KMS-11 (cell line): ENCODE measurements around the gene CTSA.

Source experiments
- H2AFZ ChIP-seq: fragments of 200-600 bp; sonication (generic); 2 replicates; pipeline ENCODE4 v1.6.1; 2016; ENCODE audit warnings: antibody characterized with exemption, mixed run types, low read depth
- H3K27ac ChIP-seq: fragments of 200-600 bp; sonication (generic); 2 replicates; pipeline ENCODE4 v1.6.1; 2016; ENCODE audit warnings: mild to moderate bottlenecking, mixed run types
- H3K27me3 ChIP-seq: fragments of 200-600 bp; sonication (generic); 2 replicates; pipeline ENCODE4 v1.6.1; 2017; ENCODE audit warnings: mild to moderate bottlenecking, low read depth, mixed run types, moderate library complexity; ENCODE audit not compliant: insufficient read depth
- H3K36me3 ChIP-seq: fragments of 200-600 bp; sonication (generic); 2 replicates; pipeline ENCODE4 v1.6.1; 2017; ENCODE audit warnings: mild to moderate bottlenecking, mixed run types; ENCODE audit not compliant: insufficient read depth
- H3K4me1 ChIP-seq: fragments of 200-600 bp; sonication (generic); 2 replicates; pipeline ENCODE4 v1.6.1; 2016; ENCODE audit warnings: mild to moderate bottlenecking, low read depth, mixed run types; ENCODE audit not compliant: poor library complexity, severe bottlenecking
- H3K4me2 ChIP-seq: fragments of 200-600 bp; sonication (generic); 2 replicates; pipeline ENCODE4 v1.7.0; 2016; ENCODE audit warnings: mild to moderate bottlenecking, mixed run types
- H3K4me3 ChIP-seq: fragments of 200-600 bp; sonication (generic); IDR thresholded peaks from 2 replicates; pipeline ENCODE4 v1.6.1; 2017; ENCODE audit warnings: low read depth, low read length, mixed read lengths; ENCODE audit not compliant: insufficient read depth
- H3K79me2 ChIP-seq: fragments of 200-600 bp; sonication (generic); 2 replicates; pipeline ENCODE4 v1.6.1; 2016; ENCODE audit warnings: low read depth, mixed run types; ENCODE audit not compliant: insufficient read depth
- H3K9ac ChIP-seq: fragments of 200-600 bp; sonication (generic); 2 replicates; pipeline ENCODE4 v1.6.1; 2016; ENCODE audit warnings: mild to moderate bottlenecking, mixed run types
- H4K20me1 ChIP-seq: fragments of 200-600 bp; sonication (generic); 2 replicates; pipeline ENCODE4 v1.6.1; 2016; ENCODE audit warnings: mild to moderate bottlenecking, mixed run types; ENCODE audit not compliant: insufficient read depth
- TF ChIP-seq, protein P1 (sequence below): fragments of 200-600 bp; sonication (generic); conservative IDR thresholded peaks from 2 replicates; pipeline ENCODE4 v1.6.1; 2017; ENCODE audit warnings: low read depth, mild to moderate bottlenecking, antibody characterized with exemption, low read length, moderate library complexity, mixed read lengths

Gene CTSA

DNA sequence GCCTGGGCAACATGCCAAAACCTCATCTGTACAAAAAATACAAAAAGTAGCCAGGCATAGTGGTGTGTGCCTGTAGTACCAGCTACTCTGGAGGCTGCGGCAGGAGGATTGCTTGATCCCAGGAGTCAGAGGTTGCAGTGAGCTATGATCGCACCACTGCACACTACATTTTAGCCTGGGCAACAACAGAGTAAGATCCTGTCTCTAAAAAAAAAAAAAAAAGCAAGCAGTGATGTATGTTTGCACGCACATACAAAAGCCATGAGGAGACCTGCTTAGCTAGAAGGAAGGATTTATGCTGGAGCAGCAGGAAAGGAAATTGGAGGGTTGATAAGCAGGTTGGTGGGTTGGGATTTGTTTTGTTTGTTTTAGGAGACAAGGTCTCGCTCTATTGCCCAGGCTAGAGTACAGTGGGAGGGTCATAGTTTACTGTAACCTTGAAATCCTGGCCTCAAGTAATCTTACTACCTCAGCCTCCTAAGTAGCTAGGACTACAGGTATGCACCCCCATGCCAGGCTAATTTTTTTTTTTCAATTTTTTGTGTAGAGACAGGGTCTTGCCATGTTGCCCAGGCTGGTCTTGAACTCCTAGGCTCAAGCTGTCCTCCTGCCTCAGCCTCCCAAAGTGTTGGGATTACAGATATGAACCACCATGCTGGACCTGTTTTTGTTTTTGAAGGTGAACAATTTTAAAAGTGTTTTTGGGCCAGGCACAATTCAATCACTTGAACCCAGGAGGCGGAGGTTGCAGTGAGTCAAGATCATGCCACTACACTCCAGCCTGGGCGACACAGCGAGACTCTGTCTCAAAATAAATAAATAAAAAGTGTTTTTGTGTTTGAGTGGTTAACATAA lies 29.7 kb upstream of the CTSA start:
- TF ChIP-seq, protein P1, sequence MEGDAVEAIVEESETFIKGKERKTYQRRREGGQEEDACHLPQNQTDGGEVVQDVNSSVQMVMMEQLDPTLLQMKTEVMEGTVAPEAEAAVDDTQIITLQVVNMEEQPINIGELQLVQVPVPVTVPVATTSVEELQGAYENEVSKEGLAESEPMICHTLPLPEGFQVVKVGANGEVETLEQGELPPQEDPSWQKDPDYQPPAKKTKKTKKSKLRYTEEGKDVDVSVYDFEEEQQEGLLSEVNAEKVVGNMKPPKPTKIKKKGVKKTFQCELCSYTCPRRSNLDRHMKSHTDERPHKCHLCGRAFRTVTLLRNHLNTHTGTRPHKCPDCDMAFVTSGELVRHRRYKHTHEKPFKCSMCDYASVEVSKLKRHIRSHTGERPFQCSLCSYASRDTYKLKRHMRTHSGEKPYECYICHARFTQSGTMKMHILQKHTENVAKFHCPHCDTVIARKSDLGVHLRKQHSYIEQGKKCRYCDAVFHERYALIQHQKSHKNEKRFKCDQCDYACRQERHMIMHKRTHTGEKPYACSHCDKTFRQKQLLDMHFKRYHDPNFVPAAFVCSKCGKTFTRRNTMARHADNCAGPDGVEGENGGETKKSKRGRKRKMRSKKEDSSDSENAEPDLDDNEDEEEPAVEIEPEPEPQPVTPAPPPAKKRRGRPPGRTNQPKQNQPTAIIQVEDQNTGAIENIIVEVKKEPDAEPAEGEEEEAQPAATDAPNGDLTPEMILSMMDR, result no peak
- peaks cover 7% of the 10 kb centered on the region for H3K79me2 ChIP-seq
- H3K36me3 ChIP-seq, result no peaks in the 10 kb centered on the region
- H3K4me2 ChIP-seq, result no peak overlapping the region
- peaks cover 19% of the 10 kb centered on the region for H3K4me1 ChIP-seq
- H3K9ac ChIP-seq, result no peak overlapping the region
- no peak overlapping the region for H2AFZ ChIP-seq
- no peaks in the 10 kb centered on the region for H3K27me3 ChIP-seq
- H3K27ac ChIP-seq, result no peak overlapping the region
- no peak overlapping the region for H3K4me3 ChIP-seq
- H4K20me1 ChIP-seq, result no peaks in the 10 kb centered on the region

DNA sequence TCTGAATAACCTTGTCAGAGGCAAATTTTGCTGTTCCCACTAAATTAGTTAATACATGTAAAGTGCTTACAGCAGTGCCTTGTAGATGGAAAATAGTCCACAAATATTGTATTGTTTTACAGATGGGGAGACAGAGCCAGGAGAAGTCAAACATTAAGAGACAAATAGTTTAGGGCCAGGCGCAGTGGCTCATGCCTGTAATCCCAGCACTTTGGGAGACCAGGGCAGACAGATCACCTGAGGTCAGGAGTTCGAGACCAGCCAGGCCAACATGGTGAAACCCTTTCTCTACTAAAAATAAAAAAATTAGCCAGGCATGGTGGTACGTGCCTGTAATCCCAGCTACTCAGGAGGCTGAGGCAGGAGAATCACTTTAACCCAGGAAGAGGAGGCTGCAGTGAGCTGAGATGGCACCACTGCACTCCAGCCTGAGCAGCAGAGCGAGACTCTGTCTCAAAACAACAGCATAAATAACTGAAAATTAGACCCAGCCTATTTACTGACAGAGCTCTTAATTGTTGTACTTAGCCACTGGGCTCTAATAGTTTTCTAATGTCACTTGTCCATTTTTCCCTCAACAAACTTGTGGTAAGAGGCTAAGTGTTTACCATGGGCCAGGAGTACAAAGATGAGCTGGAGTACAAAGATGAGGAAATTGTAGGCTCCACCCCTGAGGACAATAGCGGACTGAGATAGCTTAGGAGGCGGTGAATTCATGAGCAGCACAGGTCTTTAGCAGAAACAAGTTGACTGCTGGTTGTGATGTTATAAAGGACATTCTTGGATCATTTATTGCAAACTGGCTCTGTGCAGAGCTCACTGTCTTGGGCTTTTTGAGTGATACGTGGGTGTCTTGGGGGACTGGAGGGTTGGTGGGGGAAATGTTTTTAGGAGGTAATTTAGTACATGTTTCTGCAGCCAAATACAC lies 27.3 kb upstream of the CTSA start:
- H3K27me3 ChIP-seq, result no peaks in the 10 kb centered on the region
- H3K4me2 ChIP-seq, result no peak overlapping the region
- no peak overlapping the region for H2AFZ ChIP-seq
- TF ChIP-seq, protein P1, result no peak
- no peaks in the 10 kb centered on the region for H3K79me2 ChIP-seq
- H3K4me3 ChIP-seq, result no peak overlapping the region
- no peak overlapping the region for H3K9ac ChIP-seq
- H3K36me3 ChIP-seq, result no peaks in the 10 kb centered on the region
- no peaks in the 10 kb centered on the region for H4K20me1 ChIP-seq
- H3K4me1 ChIP-seq, result peaks cover 7% of the 10 kb centered on the region
- no peak overlapping the region for H3K27ac ChIP-seq

DNA sequence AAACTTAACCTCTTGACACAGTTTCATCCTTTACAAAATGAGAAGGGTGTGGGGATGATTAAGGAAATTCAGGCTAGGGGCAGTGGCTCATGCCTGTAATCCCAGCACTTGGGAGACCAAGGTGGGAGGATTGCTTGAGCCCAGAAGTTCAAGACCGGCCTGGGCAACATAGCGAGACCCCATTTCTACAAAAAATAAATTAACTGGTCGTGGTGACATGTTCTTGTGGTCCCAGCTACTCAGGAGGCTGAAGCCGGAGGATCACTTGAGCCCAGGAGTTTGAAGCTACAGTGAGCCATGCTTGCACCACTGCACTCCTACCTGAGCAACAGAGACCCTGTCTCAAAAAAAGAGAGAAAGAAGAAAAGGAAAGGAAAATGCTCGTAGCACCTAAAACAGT lies 24.7 kb upstream of the CTSA start:
- Histone ChIP-seq H3K79me2 (no peaks in the 10 kb centered on the region), H2AFZ (no peak overlapping the region), H3K36me3 (no peaks in the 10 kb centered on the region), H3K9ac (no peak overlapping the region), H3K4me2 (no peak overlapping the region), H3K27ac (no peak overlapping the region), H4K20me1 (no peaks in the 10 kb centered on the region), H3K27me3 (no peaks in the 10 kb centered on the region), H3K4me3 (no peak overlapping the region), H3K4me1 (no peaks in the 10 kb centered on the region)
- TF ChIP-seq, protein P1, result no peak

DNA sequence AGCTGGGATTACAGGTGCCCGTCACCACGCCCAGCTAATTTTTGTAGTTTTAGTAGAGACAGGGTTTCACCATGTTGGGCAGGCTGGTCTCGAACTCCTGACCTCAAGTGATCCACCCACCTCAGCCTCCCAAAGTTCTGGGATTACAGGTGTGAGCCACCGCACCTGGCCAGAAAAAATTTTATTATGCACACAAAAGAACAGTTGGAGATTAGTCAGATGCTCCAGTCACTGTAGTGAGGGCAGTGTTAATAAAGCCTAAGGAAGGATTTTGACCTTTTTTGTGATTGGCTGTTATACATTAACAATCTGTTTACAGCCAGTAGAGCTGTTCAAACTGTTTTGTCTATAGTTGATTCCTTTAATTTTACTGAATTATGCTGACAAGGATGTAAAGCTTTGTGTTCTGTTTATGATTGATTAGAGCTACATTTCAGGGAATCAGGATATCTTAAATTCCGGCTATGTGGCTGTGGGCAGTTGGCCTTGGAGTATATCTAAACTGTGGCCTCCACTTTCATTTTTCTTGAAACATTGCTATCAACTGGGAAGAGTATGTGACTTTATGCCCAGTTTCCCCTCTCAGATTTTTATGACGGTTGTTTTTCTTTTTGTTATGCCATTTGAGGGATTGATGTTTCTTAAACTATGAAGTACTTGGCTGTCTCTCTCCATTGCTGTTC lies 23.9 kb upstream of the CTSA start:
- H3K79me2 ChIP-seq, result no peaks in the 10 kb centered on the region
- H4K20me1 ChIP-seq, result no peaks in the 10 kb centered on the region
- H3K27ac ChIP-seq, result no peak overlapping the region
- no peak overlapping the region for H3K4me3 ChIP-seq
- H3K4me1 ChIP-seq, result no peaks in the 10 kb centered on the region
- no peak overlapping the region for H3K4me2 ChIP-seq
- H2AFZ ChIP-seq, result no peak overlapping the region
- no peaks in the 10 kb centered on the region for H3K27me3 ChIP-seq
- no peaks in the 10 kb centered on the region for H3K36me3 ChIP-seq
- H3K9ac ChIP-seq, result no peak overlapping the region
- TF ChIP-seq, protein P1, result no peak
